Stimulated activated CD4-positive, alpha-beta T cell treated with anti-CD3 and anti-CD28 coated beads, Interleukin-4, amount 100 ng/mL, for 1 hour (primary cell): ENCODE measurements around the gene TMEM92.
A peak's percentile ranks its signal among the peaks of the same experiment; 100 is the strongest.
"Not testable (repeated sequence)": the region's sequence is repeated elsewhere in the genome, so short reads cannot be mapped to it uniquely, and the experiment has no call there.

Source experiments
- DNase-seq: peaks from one replicate; pipeline ENCODE4 v3.0.0-alpha.2; 2020

The TMEM92 gene

DNA sequence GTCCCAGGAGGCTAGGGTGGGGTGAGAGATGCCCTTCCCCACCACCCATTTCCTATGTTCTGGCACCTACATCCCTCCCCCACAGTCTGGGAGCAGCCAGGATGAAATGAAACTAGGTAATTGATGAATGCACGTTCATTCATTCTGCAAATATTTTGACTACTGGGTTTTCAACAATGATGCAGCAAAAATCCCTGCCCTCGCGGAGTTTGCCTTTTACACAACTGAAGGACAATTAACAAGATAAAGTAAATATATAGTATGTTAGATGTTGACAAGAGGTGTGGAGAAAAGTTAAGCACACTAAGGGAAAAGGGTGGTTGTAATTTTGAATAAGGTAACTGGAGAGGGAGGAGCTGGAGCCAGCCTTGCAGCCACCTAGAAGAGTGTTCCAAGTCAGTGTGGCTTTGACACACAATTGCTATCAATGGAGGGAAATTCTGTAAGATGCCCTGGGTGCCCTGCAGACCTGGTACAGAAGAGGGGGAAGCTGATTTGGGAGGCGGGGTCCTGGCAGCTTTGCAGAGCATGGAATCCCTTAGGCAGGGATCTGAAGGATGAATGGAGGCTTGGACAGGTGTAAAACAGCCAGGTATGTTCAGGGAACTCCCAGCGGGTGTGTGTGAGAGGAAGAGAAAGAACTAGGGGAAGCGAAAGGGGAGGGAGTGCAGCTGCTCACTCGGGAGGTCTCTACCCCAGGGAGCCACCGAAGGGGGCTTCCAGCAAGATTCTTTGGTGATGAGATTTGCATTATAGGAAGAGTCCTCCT is 2.5 kb downstream of the TMEM92 start:
- DNase-seq, result no peak

DNA sequence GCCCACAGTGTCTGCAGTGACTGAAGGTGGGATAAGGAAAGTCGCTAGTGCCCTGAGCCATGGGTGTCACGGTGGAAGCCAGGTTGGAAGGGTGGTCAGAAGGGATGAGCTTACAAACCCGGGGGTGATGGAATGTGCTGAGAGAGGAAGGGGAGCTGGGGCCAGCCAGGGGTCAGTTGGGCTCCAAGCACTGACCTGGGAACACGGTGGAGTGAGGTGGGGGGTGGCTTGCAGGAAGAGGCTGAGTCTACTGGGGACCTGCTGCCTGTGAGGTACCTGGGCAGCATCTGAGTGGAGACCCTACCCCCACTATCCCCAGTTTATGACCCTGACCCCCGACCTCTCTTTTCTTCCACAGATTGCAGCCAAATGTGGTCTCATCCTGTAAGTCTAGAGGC is 3.1 kb downstream of the TMEM92 start:
- DNase-seq, result no peak

DNA sequence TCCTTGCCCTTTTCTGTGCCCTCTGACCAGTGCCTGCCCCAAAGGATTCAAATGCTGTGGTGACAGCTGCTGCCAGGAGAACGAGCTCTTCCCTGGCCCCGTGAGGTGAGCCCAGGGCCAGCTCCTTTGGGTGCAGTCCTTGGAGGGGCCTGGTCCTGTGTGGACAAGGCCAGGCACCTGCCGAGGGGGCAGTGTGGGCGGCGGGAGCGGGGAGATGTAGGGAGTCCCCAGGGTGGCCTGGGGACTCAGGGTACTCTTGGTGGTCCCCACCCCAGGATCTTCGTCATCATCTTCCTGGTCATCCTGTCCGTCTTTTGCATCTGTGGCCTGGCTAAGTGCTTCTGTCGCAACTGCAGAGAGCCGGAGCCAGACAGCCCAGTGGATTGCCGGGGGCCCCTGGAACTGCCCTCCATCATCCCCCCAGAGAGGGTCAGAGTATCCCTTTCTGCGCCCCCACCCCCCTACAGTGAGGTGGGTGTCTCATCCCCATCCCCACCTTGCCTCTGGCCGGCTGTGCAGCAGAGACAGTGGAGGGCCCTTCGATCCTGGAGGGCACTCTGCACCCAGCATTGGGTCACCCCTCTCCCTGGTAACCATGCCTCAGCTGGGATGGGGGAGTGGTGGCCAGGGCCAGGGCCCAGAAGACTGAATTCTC is 4.4 kb downstream of the TMEM92 start:
- DNase-seq, result no peak

DNA sequence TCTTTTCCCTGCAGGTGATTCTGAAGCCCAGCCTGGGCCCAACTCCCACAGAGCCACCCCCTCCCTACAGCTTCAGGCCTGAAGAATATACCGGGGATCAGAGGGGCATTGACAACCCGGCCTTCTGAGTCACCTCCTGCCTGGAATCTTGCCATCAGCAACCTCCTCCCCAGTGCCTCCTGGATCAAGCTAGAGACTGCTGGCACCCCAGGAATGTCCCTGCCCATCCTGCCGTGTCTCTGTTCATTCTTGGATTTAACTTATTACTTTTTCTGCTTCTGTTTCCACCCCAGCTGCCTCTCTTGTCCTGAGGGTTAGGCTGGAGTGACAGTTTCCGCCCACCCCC is 4.9 kb downstream of the TMEM92 start:
- DNase-seq, result no peak

DNA sequence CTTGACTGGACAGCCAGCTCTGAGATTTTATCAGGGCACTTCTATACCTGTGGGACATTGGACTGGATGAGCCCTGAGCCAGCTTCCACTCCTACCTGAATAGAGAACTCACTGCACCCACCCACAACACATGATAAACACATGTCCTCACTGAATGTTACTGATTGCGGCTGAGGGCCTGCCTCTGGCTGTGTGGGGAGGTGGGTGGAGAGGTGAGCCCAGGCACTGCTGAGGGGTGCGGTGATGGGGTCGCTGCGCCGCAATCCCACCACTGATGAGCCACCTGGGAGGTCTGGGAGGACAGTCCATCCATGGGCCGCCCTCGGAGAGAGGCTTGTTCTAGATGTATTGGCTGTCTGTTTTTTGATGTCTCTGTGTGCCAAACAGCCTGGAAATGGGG is 5.4 kb downstream of the TMEM92 start:
- DNase-seq, result no peak

DNA sequence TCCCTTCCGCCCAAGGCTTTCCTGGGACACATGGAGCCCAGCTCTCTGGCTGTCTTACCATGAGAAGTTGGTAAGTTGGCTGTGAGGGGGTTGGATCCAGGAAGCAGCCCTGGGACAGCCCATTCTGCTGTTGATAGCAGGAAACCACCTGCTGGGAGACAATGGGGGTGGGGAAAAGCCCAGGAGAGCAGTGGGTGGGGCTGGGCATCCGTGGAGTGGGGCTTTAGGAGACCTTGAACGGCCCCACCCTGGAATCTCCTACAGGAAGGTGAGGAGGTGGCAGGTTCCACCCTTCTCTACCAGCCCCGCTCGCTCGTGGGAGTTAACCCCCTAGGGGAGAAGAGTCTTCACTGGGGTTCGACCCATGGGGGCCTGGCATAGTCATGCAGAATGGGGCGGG is 5.8 kb downstream of the TMEM92 start:
- no peak for DNase-seq

DNA sequence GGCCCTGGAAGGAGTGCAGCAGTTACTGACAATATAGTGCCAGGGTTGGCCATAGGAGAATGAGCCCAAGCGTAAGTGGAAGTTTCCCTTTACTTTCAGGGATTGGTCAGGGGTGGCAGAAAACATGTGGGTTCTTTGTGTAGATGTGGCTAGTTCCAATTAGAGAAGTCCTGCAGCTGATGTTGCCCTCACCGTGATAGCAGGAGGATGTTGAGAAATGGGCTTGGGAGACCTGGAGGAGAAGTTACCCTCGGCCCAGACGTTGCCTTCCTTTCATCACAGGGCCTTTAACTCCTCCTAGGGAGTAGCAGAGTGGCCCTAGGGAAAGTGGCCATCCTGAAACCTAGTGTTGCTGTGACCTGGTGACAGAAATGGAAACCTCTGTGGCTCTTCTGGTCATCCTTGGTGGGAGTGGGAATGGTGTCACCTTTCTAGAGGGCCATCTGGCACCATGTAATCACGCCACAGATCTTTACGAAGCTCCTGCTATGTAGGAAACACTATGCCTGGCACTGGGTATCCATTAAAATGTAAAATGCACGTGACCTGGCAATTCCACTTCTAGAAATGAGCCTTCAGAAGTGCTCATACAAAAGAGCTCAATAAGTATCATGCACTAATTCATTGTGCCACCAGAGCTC is 6.7 kb downstream of the TMEM92 start:
- no peak for DNase-seq

DNA sequence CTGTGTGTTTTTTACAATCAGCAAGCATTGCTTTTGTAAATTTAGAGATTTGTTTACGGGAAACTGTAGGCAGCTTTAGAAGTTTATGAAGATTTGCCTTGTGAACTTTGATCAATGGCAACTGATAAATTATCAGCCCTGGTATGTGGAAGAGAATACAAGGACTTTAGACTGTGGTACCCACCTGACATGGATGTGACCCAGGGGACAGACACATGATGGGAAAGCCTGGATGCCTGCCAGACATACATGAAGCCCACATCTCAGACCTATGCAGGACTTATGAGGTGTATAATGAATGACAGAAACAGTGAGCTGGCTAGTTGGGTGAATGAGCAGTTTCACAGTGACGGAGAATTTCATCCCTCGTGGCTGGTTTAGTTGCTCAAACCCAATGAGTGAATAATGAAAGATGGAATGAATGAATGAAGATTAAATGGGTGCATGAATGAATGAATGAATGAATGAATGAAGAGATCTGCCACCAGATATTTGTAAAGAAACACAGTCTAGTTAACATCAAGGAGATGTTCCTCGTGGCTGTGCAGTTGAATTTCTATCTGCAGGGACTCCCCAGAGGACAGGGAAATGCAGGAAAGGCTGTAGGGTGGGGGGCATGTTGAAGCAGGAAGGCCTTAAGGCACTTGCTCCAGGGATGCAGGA is 7.6 kb downstream of the TMEM92 start:
- DNase-seq, result no peak

DNA sequence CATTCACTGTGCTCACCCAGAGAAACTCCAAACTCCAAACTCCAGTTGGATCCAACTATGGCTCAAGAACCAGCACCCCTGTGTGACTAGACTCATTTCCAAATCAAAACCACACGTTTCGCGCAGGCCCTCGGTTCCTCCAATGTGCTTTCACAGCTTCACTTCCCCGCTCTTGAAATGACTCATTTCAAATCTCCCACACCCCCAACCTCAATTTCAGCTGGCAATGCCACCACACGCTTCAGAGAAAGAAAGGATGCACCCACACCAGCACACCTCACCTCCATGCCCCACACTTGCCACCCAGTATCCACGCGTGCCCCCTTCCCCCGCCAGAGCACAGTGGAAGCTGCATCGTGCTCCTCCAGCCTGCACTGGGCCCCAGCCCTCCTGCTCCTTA is 9.0 kb downstream of the TMEM92 start:
- DNase-seq, result no peak

DNA sequence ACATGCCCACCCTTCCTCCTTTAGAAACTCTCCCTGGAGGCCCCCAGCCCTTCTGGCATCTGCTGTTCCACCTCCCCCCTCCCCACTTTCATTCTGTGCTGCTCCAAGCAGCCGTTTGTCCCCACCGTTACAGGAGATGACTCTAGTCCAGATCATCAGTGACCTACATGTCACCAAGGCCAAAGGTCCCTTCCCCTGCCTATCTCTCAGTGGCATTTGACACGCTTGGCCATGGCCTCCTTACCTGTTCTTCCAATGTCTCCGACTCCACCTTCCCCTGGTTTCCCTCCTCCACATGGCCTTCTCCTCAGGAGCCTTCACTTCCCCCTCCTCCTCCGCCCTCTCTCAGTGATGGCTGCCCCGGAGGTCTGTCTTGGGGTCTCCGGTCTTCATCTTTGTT is 9.4 kb downstream of the TMEM92 start:
- DNase-seq, result no peak

DNA sequence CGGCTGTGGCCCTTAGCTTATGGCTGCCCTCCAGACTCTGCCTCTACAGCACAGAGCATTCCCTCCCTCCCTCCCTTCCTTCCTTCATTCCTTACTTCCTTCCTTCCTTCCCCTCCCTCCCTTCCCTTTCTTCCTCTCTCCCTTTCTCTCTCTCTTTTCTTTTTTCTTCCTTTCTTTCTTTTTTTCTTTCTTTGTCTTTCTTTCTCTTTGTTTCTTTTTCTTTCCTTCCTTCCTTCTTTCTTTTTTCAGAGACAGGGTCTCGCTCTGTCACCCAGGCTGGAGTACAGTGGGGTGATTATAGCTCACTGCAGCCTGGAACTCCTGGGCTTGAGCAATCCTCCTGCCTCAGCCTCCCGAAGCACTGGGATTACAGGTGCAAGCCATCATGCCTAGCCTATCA is 11.7 kb downstream of the TMEM92 start:
- DNase-seq, result no peak

DNA sequence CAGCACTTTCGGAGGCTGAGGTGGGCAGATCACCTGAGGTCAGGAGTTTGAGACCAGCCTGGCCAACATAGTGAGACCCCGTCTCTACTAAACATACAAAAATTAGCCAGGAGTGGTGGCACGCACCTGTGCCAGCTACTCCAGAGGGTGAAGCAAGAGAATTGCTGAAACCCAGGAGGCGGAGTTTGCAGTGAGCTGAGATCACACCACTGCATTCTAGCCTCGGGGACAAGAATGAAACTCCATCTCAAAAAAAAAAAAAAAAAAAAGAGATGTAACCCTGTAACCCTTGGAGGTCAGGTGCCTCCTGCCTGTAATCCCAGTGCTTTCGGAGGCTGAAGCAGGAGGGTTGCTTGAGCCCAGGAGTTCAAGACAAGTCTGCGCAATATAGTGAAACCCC is 13.0 kb downstream of the TMEM92 start:
- not testable (repeated sequence) for DNase-seq

GRCh38 chr17:50288306-50288705 is 14.0 kb downstream of the TMEM92 start:
- DNase-seq, result no peak

DNA sequence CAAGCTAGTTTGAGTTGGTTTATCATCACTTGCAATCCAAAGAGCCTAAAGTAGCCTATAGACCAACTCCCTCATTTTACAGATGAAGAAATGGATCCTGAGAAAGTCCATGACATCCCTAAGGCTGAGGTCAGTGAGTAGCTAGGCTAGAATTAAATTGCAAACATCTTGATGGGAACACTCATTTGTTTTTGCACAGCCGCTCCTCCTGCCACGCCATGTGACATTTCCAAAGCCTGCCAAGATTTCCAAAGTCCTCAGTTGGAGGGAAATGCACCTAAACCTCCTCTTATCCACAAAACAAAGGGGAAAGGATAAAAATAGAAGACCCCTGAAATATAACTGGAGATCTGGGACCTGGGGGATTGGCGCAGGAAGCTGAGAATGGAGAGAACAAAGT is 15.0 kb downstream of the TMEM92 start:
- DNase-seq, result no peak

GRCh38 chr17:50289991-50290702 is 15.9 kb downstream of the TMEM92 start:
- no peak for DNase-seq

DNA sequence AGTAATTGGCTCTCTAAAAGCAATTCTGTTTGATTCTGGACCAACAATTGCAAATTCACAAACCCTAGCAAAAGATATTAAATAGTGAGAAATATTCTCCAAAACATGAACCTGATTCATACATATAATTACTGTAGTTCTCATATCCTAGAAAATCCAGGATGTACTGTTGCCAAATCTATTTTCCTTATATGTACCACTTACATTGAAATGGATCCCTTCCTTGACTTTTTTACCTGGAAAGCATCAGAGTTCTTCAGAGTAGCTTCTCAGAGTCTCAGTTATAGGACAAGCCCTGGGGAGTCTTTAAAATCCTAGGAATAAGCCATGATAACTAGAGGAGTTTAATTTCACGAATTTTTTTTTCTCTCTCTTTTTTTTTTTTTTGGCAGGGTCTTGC is 16.7 kb downstream of the TMEM92 start:
- DNase-seq, result no peak

GRCh38 chr17:50292465-50292864 is 18.2 kb downstream of the TMEM92 start:
- DNase-seq, result no peak

- no peak for DNase-seq
Measured at GRCh38 chr17:50295021-50295420, 20.8 kb downstream of the TMEM92 start.

- DNase-seq, result peak; percentile 80
Measured at GRCh38 chr17:50297407-50297865, 23.2 kb downstream of the TMEM92 start.

GRCh38 chr17:50298018-50298417 is 23.8 kb downstream of the TMEM92 start:
- DNase-seq, result no peak

DNA sequence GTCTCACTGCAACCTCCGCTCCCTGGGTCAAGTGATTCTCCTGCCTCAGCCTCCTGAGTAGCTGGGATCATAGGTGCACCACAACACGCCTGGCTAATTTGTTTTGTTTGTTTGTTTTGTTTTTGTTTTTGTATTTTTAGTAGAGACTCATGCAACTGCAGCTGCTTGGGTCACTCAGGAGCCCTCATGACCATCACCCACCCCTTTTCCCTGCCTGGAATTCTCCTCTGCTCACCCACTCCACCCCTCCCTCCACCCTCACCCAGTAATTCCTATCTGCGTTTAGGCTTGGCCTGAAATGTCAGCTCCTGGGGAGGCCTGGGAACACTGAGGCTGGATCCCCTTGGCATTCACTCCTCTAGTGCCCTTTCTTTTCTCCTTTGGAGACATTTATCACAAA is 25.5 kb downstream of the TMEM92 start:
- no peak for DNase-seq

GRCh38 chr17:50300824-50301223 is 26.6 kb downstream of the TMEM92 start:
- not testable (repeated sequence) for DNase-seq
